GM21367 (cell line): ENCODE measurements around the gene HBE1.
"Not testable (repeated sequence)": the region's sequence is repeated elsewhere in the genome, so short reads cannot be mapped to it uniquely, and the experiment has no call there.

ENCODE experiments used
- ATAC-seq: cut with Tn5 transposase; IDR thresholded peaks from one replicate; pipeline ENCODE4 v1.9.1; 2021; ENCODE audit not compliant: unreplicated experiment

Gene HBE1

DNA sequence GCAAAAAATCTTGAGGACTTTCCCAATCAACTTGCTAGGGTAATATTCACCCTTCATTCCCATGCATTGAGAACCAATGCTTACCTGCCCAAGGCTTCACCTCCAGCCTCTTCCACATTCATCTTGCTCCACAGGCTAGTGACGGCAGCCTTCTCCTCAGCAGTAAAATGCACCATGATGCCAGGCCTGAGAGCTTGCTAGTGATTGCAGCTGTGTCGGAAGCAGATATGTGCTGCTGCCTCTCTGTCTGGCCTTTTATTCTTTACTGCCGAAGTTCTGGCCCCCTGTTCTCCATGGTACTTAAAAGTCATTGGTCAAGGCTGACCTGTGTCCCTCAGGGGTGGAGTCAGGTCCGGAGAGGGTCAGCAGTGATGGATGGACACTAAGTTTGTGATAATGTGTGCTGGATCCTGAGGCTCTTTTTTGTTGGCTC lies at the start of gene HBE1:
TSS of gene HBE1 (minus strand) at position 231 of the 433 bp plus-strand sequence. CDS start at position 176, 55 bp downstream.
- ATAC-seq, result no peak

GRCh38 chr11:5317292-5317691 lies 47.5 kb upstream of the HBE1 start:
- ATAC-seq, result no peak

- ATAC-seq, result not testable (repeated sequence)
Measured at GRCh38 chr11:5313326-5314023, 43.7 kb upstream of the HBE1 start.

DNA sequence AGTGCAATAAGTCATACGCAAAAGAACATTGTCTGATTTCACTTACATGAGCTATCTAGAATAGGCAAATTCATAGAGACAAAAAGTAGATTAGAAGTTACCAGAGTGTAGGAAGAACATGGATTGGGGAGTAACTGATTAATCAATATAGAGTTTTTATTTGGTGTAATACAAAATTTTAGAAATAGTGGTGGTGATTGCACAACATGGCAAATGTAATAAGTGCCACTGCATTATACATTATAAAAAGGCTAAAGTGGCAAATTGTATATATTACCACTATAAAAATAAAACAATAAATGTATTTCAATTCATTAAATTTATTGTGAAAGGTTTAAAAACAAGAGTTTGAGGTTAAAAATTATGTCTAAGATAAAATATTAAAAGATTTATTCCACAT lies 40.7 kb upstream of the HBE1 start:
- no peak for ATAC-seq

GRCh38 chr11:5307256-5308019 lies 37.7 kb upstream of the HBE1 start:
- no peak for ATAC-seq

GRCh38 chr11:5304046-5304445 lies 34.3 kb upstream of the HBE1 start:
- ATAC-seq, result no peak

DNA sequence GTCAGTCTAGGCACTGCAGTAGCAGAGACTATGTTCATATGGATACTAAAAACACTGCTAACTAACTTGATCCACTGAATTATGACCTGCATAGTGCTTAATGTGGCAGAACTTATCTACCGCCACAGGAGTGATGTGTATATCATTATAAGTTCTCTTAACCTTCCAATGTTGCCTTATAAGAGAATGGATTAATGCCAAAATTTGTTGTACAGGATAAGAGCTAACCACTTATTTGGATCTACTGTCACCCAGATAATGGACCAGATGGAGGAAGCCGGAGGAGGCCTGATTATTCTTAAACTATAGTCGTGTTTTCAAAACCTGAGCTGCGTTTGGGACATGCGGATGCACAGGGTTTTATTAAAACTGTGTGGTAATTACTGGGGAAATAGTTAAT lies 33.9 kb upstream of the HBE1 start:
- ATAC-seq, result no peak

DNA sequence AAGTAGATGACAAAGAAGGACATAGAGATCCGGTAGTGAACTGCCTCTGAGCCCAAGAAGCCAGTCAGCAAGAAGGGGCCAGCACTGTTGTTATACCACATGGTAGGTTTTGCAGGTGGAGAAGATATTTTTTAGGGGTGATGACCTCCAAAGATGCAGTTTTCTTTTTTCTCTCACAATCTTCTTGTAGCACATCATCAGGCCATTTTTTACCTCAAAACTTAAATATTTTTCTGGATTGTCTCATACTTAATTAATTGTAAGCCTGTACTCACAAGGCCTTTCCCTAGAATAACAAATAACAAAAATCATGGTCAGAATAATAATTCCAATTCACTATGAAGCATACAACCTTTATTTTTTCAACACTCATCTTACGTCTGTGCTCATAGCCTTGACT lies 32.1 kb upstream of the HBE1 start, which contains the start of gene OR51B4:
TSS of gene OR51B4 (minus strand) at position 101 of the 400 bp plus-strand sequence. CDS start at position 101, 0 bp downstream.
- ATAC-seq, result no peak

DNA sequence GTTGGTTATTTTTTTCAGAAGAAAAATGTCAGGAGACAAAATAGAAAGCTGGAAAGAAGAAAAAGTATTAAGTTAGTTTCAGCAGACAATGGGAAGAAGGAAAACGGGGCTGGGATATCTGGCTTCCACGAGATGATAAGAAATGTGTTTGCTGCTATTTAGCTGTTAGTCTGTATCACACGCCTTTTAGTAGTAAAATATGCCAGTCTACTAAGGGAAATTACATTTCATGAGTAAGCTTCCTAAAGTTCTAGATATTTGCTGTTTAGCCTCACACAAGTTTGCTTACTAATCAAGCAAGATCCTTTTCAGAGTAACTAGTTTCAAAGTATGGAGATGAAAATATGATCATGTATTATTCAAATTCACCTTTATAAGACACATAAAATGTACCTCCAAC lies 30.5 kb upstream of the HBE1 start:
- ATAC-seq, result no peak

DNA sequence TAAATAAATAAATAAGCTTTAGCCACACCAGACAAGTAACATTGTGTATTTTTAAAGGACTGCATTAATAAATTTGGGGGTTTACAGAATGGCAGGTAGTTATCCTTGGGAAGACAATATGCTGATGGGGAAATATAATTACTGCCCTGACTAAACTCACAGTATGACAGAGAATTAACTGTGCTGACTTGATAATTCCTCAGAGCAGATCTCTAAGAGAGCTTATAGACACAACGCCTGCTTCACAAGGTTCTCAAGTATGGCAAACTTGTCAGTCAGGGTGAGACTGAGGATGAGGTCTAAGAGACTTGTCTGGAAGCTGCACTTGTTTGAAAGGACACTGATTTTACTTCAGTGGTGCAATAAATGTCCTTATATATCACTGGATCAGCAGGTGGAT lies 28.7 kb upstream of the HBE1 start:
- no peak for ATAC-seq

DNA sequence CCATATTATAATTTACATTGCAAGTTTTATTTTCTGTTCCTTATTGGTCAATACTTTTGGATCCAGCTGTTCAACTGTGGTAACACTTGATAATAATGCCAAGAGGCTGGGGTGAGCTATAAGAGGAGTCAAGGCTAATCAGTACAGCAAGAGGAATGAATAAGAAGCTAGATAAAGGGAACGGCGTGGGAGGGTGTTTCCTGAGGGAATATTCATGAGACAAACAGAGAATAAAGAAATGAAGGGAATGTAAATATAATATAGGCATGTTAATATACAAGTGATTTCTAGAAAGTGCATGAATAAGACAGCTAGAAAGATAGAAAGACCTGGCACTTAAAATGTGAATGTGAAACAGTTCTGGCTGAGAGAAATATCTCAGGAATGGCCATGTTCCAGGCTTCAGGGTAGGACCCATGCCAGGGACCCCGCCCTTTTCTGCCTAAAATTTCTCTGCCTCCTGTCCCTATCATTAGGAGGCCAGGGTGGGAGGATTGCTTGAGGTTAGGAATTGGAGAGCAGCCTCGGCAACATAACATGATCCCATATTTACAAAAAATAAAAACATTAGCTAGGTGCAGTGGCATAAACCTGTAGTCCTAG lies 28.1 kb upstream of the HBE1 start:
- no peak for ATAC-seq

GRCh38 chr11:5294342-5294995 lies 24.7 kb upstream of the HBE1 start:
- ATAC-seq, result not testable (repeated sequence)

DNA sequence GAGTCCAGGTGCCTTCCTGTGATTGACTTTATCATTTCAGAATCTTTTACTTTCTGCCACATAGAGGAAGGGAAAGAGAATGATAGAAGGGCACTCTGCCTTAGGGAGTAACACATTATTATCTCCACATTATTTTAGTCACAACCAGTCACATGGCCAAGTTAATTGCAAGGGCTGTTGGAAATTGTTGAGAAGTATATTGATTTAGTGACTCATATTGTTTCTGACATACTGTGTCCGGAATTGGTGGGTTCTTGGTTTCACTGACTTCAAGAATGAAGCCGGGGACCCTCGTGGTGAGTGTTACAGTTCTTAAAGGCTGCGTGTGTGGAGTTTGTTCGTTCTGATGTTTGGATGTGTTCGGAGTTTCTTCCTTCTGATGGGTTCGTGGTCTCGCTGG lies 23.3 kb upstream of the HBE1 start:
- no peak for ATAC-seq

DNA sequence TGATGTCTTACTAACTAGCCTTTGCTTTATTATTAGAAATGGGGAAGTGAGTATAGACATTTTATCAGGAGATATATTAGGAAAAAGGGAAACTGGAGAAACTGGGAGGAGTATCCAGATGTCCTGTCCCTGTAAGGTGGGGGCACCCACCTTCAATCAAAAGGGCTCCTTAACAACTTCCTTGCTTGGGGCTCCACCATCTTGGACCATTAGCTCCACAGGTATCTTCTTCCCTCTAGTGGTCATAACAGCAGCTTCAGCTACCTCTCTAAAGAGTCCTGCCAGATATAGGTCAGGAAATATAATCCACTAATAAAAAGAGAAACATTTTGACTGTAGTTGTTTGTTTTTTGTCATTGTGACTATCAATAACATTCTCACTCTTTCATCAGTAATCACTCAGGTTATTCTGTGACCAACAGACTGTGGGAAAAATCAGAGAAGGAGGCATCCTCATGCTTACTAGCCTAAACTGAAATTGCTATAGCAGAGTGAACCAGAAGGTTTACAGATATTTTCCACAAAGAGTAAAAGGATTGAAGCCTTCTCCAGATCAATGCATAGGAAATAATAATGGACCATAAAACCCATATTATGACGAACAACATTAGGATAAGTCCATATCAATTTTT lies 21.6 kb upstream of the HBE1 start:
- ATAC-seq, result peak; percentile 95

- no peak for ATAC-seq
Measured at GRCh38 chr11:5290106-5290505, 20.4 kb upstream of the HBE1 start.

DNA sequence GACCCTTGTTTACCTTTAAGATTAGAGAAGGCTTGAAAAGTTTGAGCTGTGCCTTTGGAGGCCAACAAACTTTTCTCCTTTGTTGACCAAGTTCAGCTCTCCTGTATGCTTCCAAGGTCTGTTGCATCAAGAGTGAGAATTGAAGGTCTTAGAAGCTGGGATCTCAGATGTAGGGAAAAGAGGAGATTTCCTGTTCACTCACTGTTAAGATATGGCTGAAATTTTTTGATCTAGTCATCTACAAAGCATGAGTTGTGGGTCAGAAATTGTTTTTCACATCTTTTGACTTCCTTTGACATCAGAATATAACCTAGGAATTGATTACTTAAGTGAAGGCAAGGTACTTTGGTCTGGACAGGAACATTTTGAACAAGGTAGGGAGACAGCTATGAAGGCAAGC lies 20.0 kb upstream of the HBE1 start:
- ATAC-seq, result no peak

- ATAC-seq, result no peak
Measured at GRCh38 chr11:5288906-5289550, 19.3 kb upstream of the HBE1 start.

- ATAC-seq, result no peak
Measured at GRCh38 chr11:5288108-5288905, 18.6 kb upstream of the HBE1 start.

DNA sequence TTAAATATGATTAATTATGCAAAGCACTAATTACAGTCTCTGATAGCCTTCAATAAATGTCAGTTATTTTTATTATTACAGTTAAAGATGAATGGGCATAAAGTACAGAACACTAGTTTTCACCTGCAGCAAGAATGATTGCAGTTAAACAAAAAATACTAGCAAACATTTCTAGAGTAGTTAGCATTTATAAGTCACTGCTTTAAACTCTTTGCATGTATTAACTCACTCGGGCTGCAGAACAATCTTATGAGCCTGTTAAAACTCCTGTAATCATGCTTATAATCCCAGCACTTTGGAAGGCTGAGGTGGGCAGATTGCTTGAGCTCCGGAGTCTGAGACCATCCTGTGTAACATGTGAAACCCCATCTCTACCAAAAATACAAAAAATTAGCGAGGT lies 17.2 kb upstream of the HBE1 start:
- no peak for ATAC-seq

DNA sequence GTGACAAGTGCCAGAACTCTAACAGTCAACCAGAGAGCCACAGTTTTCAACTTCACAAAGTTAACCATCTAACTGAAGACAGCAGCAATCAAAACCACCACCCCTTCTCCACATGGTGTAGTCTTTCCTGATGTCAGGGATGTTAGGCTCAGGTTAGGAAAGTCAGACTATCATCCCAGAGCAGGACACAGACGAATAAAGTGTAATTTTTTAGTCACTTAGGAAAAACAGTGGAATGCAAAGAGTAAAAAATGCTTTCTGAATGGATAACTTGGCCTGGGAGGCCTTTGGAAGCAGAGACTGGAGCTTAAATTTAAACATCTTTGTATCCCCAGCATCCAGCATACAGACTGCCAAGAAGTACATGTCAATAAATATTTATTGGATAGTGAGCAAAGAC lies 16.6 kb upstream of the HBE1 start:
- no peak for ATAC-seq
